Suprapubic skin (tissue), 4 donors: Measurements from ENCODE around the gene DCLK2. TPM values are rescaled to one million over a fixed set of nuclear protein-coding genes. Genes with fewer than 3 reads are reported as not detected.

Experiments
- DNase-seq, 2 donors: peaks; one replicate each; pipeline ENCODE4 v3.0.0-alpha.2; 2019; ENCODE audit warnings: low spot score in 2 of 2
- H3K27ac ChIP-seq: fragments of 200-600 bp; sonication (generic); one replicate; pipeline ENCODE4 v1.5.1; 2019
- H3K27me3 ChIP-seq: fragments of 200-600 bp; sonication (generic); one replicate; pipeline ENCODE4 v1.5.1; 2019
- H3K36me3 ChIP-seq: fragments of 200-600 bp; sonication (generic); one replicate; pipeline ENCODE4 v1.5.1; 2019
- H3K4me1 ChIP-seq: fragments of 200-600 bp; sonication (generic); one replicate; pipeline ENCODE4 v1.5.1; 2019
- H3K4me3 ChIP-seq: fragments of 200-600 bp; sonication (generic); one replicate; pipeline ENCODE4 v1.5.1; 2019; ENCODE audit warnings: mild to moderate bottlenecking
- H3K9me3 ChIP-seq: fragments of 200-600 bp; sonication (generic); one replicate; pipeline ENCODE4 v1.5.1; 2019
- CTCF ChIP-seq, 2 donors: fragments of 200-600 bp in 1 of 2; fragments of 450-650 bp in 1 of 2; sonication (generic) in 1 of 2; IDR thresholded peaks; one replicate each; pipeline ENCODE4 v1.5.1; 2016 to 2019; ENCODE audit warnings: antibody characterized with exemption in 2 of 2, mild to moderate bottlenecking in 1 of 2, moderate library complexity in 1 of 2
- EP300 ChIP-seq: sonication (generic); formaldehyde crosslinking; IDR thresholded peaks from one replicate; pipeline ENCODE4 v1.6.1; 2017; ENCODE audit warnings: antibody characterized with exemption
- POLR2A ChIP-seq, 2 donors: fragments of 450-650 bp; IDR thresholded peaks; one replicate each; pipeline ENCODE4 v1.6.1; 2017; ENCODE audit warnings: antibody characterized with exemption in 2 of 2, mild to moderate bottlenecking in 2 of 2, moderate library complexity in 2 of 2
- POLR2AphosphoS5 ChIP-seq, 3 donors: sonication (generic); formaldehyde crosslinking; IDR thresholded peaks; one replicate each; pipeline ENCODE4 v1.6.1; 2017; ENCODE audit warnings: antibody characterized with exemption in 3 of 3
- WGBS: methylation state at CpG from one replicate; pipeline ENCODE4 v1.1.5; 2018; 5-methylcytosine and 5-hydroxymethylcytosine counted together
- total RNA-seq, 4 donors: library from RNA; depleted of rRNA; stranded (reverse); fragments of >200 nt; gene quantifications; one replicate each; pipeline ENCODE4 v1.1.0, GENCODE V29; 2016

The DCLK2 gene
- total RNA-seq, 4 donors from 2014 or later: 0.57 to 3.6 (median 1.9) TPM

GRCh38 chr4:150115851-150116250 is 37.6 kb downstream of the DCLK2 start:
- no peaks in the 10 kb centered on the region for H3K27me3 ChIP-seq
- WGBS: 65% methylated on average over 2 of the region's 2 CpGs
- DNase-seq: no peak
- TF ChIP-seq CTCF (IDR thresholded peaks at IDR 0.05) (no peak), EP300 (no peak), POLR2A (IDR thresholded peaks at IDR 0.05) (no peak), POLR2AphosphoS5 (IDR thresholded peaks at IDR 0.05) (no peak)
- H3K36me3 ChIP-seq: no peaks in the 10 kb centered on the region
- no peak overlapping the region for H3K27ac ChIP-seq
- H3K4me3 ChIP-seq: no peak overlapping the region
- no peaks in the 10 kb centered on the region for H3K9me3 ChIP-seq
- H3K4me1 ChIP-seq: no peaks in the 10 kb centered on the region

DNA sequence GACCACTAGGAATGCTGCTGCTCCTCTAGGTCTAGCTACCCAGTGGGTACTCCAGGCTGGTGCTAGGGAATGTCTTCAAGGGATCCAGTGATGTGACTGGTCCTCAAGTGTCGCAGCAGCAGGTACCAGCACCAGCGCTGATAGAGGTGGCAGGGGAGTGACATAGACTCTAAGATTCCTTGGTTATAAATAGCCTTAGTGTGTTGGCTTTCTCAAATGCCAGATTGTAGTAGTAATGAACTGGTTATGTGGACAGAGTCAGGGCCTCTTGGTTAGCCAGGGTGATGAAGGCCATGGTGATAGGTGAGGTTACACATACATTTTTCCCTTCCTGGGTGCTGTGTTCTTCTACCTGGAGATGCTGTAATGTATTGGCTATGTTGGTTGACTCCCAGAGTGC is 38.3 kb downstream of the DCLK2 start:
- no peaks in the 10 kb centered on the region for H3K36me3 ChIP-seq
- WGBS: 80% methylated on average over 1 of the region's 2 CpGs
- H3K4me1 ChIP-seq: no peaks in the 10 kb centered on the region
- no peak overlapping the region for H3K4me3 ChIP-seq
- H3K27me3 ChIP-seq: no peaks in the 10 kb centered on the region
- H3K27ac ChIP-seq: no peak overlapping the region
- no peaks in the 10 kb centered on the region for H3K9me3 ChIP-seq
- DNase-seq: no peak
- TF ChIP-seq POLR2A (IDR thresholded peaks at IDR 0.05) (no peak), CTCF (IDR thresholded peaks at IDR 0.05) (no peak), POLR2AphosphoS5 (IDR thresholded peaks at IDR 0.05) (no peak), EP300 (no peak)

DNA sequence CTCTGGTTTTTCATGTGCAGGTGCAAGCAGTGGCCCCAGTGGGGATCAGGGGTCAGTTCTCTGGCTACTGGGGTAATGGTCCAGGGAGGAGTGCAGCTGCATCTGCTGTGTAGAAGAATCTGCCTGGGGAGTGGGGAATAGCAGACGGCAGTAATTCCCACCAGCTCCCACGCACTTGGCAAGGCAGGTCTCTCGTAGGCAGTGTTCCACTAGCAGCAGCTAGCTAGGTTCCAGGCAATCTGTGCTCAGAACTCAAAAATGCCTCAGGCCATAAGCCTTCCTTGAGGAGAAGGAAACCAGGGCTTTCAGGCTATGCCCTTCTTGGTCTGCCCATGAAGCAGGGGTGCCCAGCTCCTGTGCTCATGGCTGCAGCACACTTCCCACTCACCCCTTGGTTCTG is 38.8 kb downstream of the DCLK2 start:
- DNase-seq: no peak
- 58% methylated on average over 3 of the region's 3 CpGs for WGBS
- Histone ChIP-seq H3K9me3 (no peaks in the 10 kb centered on the region), H3K4me1 (no peaks in the 10 kb centered on the region), H3K36me3 (no peaks in the 10 kb centered on the region), H3K4me3 (no peak overlapping the region), H3K27me3 (no peaks in the 10 kb centered on the region), H3K27ac (no peak overlapping the region)
- no peak for TF ChIP-seq POLR2A (IDR thresholded peaks at IDR 0.05)

GRCh38 chr4:150117629-150118028 is 39.4 kb downstream of the DCLK2 start:
- 81% methylated on average over 3 of the region's 3 CpGs for WGBS
- H3K27me3 ChIP-seq: no peaks in the 10 kb centered on the region
- TF ChIP-seq POLR2AphosphoS5 (IDR thresholded peaks at IDR 0.05): no peak
- TF ChIP-seq POLR2A (IDR thresholded peaks at IDR 0.05): no peak
- no peak for TF ChIP-seq CTCF (IDR thresholded peaks at IDR 0.05)
- TF ChIP-seq EP300: no peak
- DNase-seq: no peak
- H3K4me1 ChIP-seq: no peaks in the 10 kb centered on the region
- no peak overlapping the region for H3K27ac ChIP-seq
- no peaks in the 10 kb centered on the region for H3K9me3 ChIP-seq
- no peaks in the 10 kb centered on the region for H3K36me3 ChIP-seq
- no peak overlapping the region for H3K4me3 ChIP-seq

- Histone ChIP-seq H3K27ac (no peak overlapping the region), H3K9me3 (no peaks in the 10 kb centered on the region), H3K27me3 (no peaks in the 10 kb centered on the region), H3K36me3 (no peaks in the 10 kb centered on the region), H3K4me1 (no peaks in the 10 kb centered on the region), H3K4me3 (no peak overlapping the region)
- TF ChIP-seq EP300: no peak
- TF ChIP-seq POLR2A (IDR thresholded peaks at IDR 0.05): no peak
- TF ChIP-seq CTCF (IDR thresholded peaks at IDR 0.05): no peak
- no peak for TF ChIP-seq POLR2AphosphoS5 (IDR thresholded peaks at IDR 0.05)
- no peak for DNase-seq
- WGBS: 93% methylated on average over 1 of the region's 1 CpG
These were observed 41.2 kb downstream of the DCLK2 start for GRCh38 chr4:150119492-150119891.

- WGBS: 99% methylated on average over 2 of the region's 2 CpGs
- Histone ChIP-seq H3K27me3 (no peaks in the 10 kb centered on the region), H3K4me1 (no peaks in the 10 kb centered on the region), H3K36me3 (no peaks in the 10 kb centered on the region), H3K27ac (no peak overlapping the region), H3K4me3 (no peak overlapping the region), H3K9me3 (no peaks in the 10 kb centered on the region)
- no peak for DNase-seq
- TF ChIP-seq CTCF (IDR thresholded peaks at IDR 0.05): no peak
These were observed 44.8 kb downstream of the DCLK2 start for GRCh38 chr4:150123087-150123486.
